ENCODE results near the gene JCHAIN.
"Not testable (repeated sequence)": the region's sequence is repeated elsewhere in the genome, so short reads cannot be mapped to it uniquely, and the experiment has no call there.

Gene JCHAIN

GRCh38 chr4:70666369-70666768 is at the start of gene JCHAIN:
Gene JCHAIN (minus strand): TSS chr4:70666508. CDS start chr4:70666490, 18 bp downstream.
- DNase-seq (ENCODE audit: extremely low read depth in 1 of 2, low read depth in 1 of 2), result no peak

- no peak for DNase-seq (ENCODE audit: extremely low read depth in 1 of 2, low read depth in 1 of 2)
Observed at GRCh38 chr4:70715097-70715496, 48.8 kb upstream of the JCHAIN start.

- no peak for DNase-seq (ENCODE audit: extremely low read depth in 1 of 2, low read depth in 1 of 2)
Observed at GRCh38 chr4:70714079-70714887, 48.0 kb upstream of the JCHAIN start.

GRCh38 chr4:70713453-70714078 is 47.3 kb upstream of the JCHAIN start:
- DNase-seq (ENCODE audit: extremely low read depth in 1 of 2, low read depth in 1 of 2), result no peak

GRCh38 chr4:70712604-70713452 is 46.5 kb upstream of the JCHAIN start:
- DNase-seq (ENCODE audit: extremely low read depth in 1 of 2, low read depth in 1 of 2), result no peak

- DNase-seq (ENCODE audit: extremely low read depth in 1 of 2, low read depth in 1 of 2), result no peak
Observed at GRCh38 chr4:70712150-70712549, 45.8 kb upstream of the JCHAIN start.

- no peak for DNase-seq (ENCODE audit: extremely low read depth in 1 of 2, low read depth in 1 of 2)
Observed at GRCh38 chr4:70711599-70711998, 45.3 kb upstream of the JCHAIN start.

GRCh38 chr4:70709611-70710205 is 43.4 kb upstream of the JCHAIN start:
- no peak for DNase-seq (ENCODE audit: extremely low read depth in 1 of 2, low read depth in 1 of 2)

- no peak for DNase-seq (ENCODE audit: extremely low read depth in 1 of 2, low read depth in 1 of 2)
Observed at GRCh38 chr4:70706516-70706915, 40.2 kb upstream of the JCHAIN start.

GRCh38 chr4:70706044-70706461 is 39.7 kb upstream of the JCHAIN start:
- no peak for DNase-seq (ENCODE audit: extremely low read depth in 1 of 2, low read depth in 1 of 2)

GRCh38 chr4:70705183-70706043 is 39.1 kb upstream of the JCHAIN start:
- DNase-seq (ENCODE audit: extremely low read depth in 1 of 2, low read depth in 1 of 2), result peak in 1 of 2 donors; percentile 57

- DNase-seq (ENCODE audit: extremely low read depth in 1 of 2, low read depth in 1 of 2), result no peak
Observed at GRCh38 chr4:70704931-70705182, 38.5 kb upstream of the JCHAIN start.

GRCh38 chr4:70704215-70704930 is 38.1 kb upstream of the JCHAIN start:
- peak in 1 of 2 donors; percentile 44 for DNase-seq (ENCODE audit: extremely low read depth in 1 of 2, low read depth in 1 of 2)

GRCh38 chr4:70703619-70704214 is 37.4 kb upstream of the JCHAIN start:
- no peak for DNase-seq (ENCODE audit: extremely low read depth in 1 of 2, low read depth in 1 of 2)

GRCh38 chr4:70702592-70702991 is 36.3 kb upstream of the JCHAIN start:
- not testable (repeated sequence) for DNase-seq (ENCODE audit: extremely low read depth in 1 of 2, low read depth in 1 of 2)

- DNase-seq (ENCODE audit: extremely low read depth in 1 of 2, low read depth in 1 of 2), result no peak
Observed at GRCh38 chr4:70701271-70701670, 35.0 kb upstream of the JCHAIN start.

GRCh38 chr4:70700712-70701111 is 34.4 kb upstream of the JCHAIN start:
- DNase-seq (ENCODE audit: extremely low read depth in 1 of 2, low read depth in 1 of 2), result no peak

- not testable (repeated sequence) for DNase-seq (ENCODE audit: extremely low read depth in 1 of 2, low read depth in 1 of 2)
Observed at GRCh38 chr4:70698435-70698834, 32.1 kb upstream of the JCHAIN start.

GRCh38 chr4:70694633-70695032 is 28.3 kb upstream of the JCHAIN start:
- not testable (repeated sequence) for DNase-seq (ENCODE audit: extremely low read depth in 1 of 2, low read depth in 1 of 2)
